Retinal pigment epithelial cell (primary cell): ENCODE results near the gene UBE2U.

Source experiments
- DNase-seq: peaks from one replicate; pipeline ENCODE4 v3.0.0-alpha.2; 2010; ENCODE audit warnings: low read depth
- H3K4me3 ChIP-seq: 2 replicates; pipeline ENCODE4 v1.5.1; 2011; ENCODE audit warnings: mild to moderate bottlenecking, low read length, control low read depth, moderate library complexity
- TF ChIP-seq, protein P1 (sequence below): conservative IDR thresholded peaks from 2 replicates; pipeline ENCODE4 v1.5.1; 2011; ENCODE audit warnings: low read depth, low read length, control low read depth, inconsistent platforms

The UBE2U gene

DNA sequence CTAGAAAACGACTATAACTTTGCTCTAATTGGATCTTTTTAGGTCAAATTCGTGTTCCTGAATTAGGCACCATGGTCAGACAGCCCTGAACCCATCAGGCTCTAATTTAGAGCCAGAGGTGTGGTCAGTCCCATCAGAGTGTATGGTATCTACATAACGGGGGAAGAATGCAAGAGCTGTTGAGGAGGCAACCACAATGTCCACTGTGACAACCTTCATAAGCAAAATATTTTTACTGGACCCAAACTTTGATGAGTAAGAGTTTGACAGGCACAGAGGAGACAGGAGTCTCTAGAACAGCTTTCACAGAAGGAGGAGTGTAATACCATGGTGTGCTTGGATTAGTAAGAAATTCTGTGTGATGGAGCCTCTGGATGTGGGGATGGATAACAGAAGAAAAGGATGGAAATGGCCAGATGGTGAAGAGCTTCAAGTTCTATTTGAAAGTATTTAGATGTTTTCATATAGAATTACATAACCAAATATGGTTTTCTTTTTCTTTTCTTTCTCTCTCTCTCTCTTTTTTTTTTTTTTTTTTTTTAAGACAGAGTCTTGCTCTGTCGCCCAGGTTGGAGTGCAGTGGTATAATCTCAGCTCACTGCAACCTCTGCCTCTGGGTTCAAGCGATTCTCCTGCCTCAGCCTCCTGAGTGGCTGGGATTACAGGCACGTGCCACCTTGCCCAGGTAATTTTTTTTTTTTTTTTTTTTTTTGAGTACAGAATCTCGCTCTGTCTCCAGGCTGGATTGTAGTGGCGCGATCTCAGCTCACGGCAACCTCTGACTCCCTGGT is 24.9 kb downstream of the UBE2U start:
- no peak overlapping the region for H3K4me3 ChIP-seq
- TF ChIP-seq, protein P1, sequence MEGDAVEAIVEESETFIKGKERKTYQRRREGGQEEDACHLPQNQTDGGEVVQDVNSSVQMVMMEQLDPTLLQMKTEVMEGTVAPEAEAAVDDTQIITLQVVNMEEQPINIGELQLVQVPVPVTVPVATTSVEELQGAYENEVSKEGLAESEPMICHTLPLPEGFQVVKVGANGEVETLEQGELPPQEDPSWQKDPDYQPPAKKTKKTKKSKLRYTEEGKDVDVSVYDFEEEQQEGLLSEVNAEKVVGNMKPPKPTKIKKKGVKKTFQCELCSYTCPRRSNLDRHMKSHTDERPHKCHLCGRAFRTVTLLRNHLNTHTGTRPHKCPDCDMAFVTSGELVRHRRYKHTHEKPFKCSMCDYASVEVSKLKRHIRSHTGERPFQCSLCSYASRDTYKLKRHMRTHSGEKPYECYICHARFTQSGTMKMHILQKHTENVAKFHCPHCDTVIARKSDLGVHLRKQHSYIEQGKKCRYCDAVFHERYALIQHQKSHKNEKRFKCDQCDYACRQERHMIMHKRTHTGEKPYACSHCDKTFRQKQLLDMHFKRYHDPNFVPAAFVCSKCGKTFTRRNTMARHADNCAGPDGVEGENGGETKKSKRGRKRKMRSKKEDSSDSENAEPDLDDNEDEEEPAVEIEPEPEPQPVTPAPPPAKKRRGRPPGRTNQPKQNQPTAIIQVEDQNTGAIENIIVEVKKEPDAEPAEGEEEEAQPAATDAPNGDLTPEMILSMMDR = no peak
- no peak for DNase-seq

DNA sequence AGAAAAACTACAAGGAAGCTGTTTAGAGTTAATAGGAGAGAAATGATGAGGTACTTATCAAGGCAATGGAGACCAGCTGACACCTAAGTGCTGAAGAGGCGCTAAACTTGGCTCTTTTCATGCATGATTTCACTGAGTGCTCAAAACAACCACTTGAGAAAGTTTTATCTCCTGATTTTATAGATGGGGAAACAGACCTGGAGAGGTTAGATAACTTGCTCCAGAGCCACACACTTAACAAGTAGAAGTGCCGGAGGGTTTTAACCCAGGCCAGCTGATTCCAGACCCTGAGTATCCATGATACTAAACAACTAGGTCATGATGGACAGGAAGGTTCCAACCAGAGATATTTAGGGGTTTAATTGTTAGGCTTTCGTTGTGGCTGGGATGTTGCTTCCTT is 25.9 kb downstream of the UBE2U start:
- no peak overlapping the region for H3K4me3 ChIP-seq
- no peak for DNase-seq
- TF ChIP-seq, protein P1 = no peak

DNA sequence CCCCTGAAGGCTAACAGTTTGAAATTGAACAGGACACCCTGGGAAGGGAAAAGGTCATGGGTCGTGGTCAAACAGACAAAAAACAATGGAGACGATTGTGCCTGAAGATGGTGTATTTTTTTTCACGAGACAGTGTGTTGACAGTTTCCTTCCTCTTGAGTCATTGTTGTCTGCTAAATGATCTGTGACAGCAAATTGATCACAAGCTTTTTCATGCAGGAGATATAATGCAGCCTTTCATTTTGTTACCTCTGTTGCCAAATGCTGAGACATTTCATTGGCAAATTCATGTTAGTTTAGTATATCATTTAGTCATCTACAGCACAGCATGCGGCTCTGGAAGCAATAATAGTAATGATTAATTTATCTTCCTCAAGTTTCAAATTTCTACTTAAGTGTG is 27.7 kb downstream of the UBE2U start:
- H3K4me3 ChIP-seq = no peak overlapping the region
- TF ChIP-seq, protein P1 = no peak
- no peak for DNase-seq

DNA sequence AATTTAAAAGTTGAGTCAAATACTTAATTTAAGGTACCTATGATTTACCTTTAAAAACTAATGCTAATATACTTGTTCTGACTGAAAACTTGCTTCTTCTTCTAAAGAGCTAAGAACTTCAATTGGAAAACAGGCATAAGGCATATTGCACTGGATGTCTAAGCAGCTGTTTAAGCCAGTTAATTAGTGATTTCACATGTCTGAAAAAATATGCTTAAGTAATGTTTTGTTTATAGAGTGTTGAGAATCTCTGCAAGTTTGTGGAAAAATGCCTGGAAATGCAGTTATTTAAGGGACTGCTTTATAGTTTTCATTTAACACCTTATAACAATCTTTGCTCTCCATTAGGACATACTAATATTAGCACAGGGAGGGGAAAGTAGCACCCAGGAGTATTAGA is 28.2 kb downstream of the UBE2U start:
- DNase-seq = no peak
- TF ChIP-seq, protein P1 = no peak
- no peak overlapping the region for H3K4me3 ChIP-seq

DNA sequence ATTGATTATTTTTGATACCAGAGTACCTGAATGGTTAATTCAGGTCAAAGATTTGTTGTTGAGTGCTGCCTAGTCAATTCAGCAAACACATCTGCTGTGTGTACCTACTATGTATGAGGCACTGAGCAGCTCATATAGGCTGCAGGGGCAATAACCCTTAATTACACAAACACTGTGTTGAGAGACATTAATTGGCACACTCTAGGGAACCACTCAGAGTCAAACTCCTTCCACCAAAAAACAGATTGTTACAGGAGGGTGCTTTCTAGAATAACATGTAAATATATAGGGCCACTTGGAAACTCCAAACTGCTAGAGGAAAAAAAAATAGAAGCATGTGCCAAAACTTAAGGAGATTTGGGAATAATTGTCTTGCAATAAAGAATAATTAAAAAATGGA is 31.3 kb downstream of the UBE2U start:
- H3K4me3 ChIP-seq = no peak overlapping the region
- TF ChIP-seq, protein P1 = no peak
- no peak for DNase-seq

DNA sequence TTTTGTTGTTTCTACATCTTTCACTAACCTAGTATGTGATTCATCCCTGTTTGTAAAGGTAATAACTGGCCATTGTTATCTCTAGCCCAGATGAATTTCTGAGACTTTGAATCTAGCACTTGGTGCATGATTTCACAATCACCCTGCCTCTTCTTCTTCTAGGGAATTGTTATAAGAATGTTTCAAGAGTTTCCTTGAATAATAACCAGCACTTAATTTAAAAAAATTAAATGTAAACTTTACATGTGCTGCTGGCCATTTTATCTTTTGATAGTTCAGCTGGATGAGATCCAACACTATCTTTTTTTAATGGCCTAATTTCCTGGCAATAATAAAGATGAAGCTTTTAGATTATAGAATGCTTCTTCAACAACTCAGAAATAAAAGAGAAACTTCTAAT is 31.8 kb downstream of the UBE2U start:
- TF ChIP-seq, protein P1 = no peak
- DNase-seq = no peak

DNA sequence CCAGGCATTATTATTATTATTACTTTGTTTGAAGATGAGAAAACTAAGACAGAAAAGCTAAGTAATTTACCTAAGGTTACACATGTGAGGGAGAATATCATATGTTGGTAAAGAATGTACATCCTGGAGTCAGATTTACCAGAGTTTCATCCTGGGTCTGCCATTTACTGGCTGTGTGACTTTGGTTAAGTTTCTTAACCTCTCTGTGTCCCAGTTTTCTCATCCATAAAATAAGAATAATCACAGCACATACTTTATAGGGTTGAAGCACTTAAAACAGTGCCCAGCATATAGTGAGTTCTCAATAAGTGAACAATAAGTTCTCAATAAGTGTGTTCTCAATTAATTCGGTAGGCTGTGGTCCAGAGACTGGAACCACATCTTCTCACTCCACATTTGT is 32.5 kb downstream of the UBE2U start:
- H3K4me3 ChIP-seq = no peak overlapping the region
- no peak for DNase-seq
- TF ChIP-seq, protein P1 = no peak

More for the DNA sequence above, 31.8 kb downstream of the UBE2U start:
- no peak overlapping the region for H3K4me3 ChIP-seq
